ENCODE data around the gene ICE1.

The ICE1 gene

GRCh38 chr5:5460311-5460710, 37.8 kb downstream of the ICE1 start:
- DNase-seq (ENCODE audit: low spot score): no peak
- in situ Hi-C loops (cut with MboI; ENCODE audit: low pct_unique_long_range_greater_than_20kb, low sequenced_read_pairs, unreplicated experiment): no loop called here
- TF ChIP-seq CTCF (IDR thresholded peaks at IDR 0.05; ENCODE audit: extremely low read depth, insufficient read depth, missing control alignments): no peak

- in situ Hi-C loops (cut with MboI; ENCODE audit: low pct_unique_long_range_greater_than_20kb, low sequenced_read_pairs, unreplicated experiment): no loop called here
- DNase-seq (ENCODE audit: low spot score): no peak
- TF ChIP-seq CTCF (IDR thresholded peaks at IDR 0.05; ENCODE audit: extremely low read depth, insufficient read depth, missing control alignments): no peak
These were observed 38.5 kb downstream of the ICE1 start for GRCh38 chr5:5461012-5461411.

GRCh38 chr5:5464036-5464715, 41.7 kb downstream of the ICE1 start:
- TF ChIP-seq CTCF (IDR thresholded peaks at IDR 0.05; ENCODE audit: extremely low read depth, insufficient read depth, missing control alignments): no peak
- in situ Hi-C loops (cut with MboI; ENCODE audit: low pct_unique_long_range_greater_than_20kb, low sequenced_read_pairs, unreplicated experiment): no loop called here
- DNase-seq (ENCODE audit: low spot score): no peak

GRCh38 chr5:5466227-5466626, 43.8 kb downstream of the ICE1 start:
- in situ Hi-C loops (cut with MboI; ENCODE audit: low pct_unique_long_range_greater_than_20kb, low sequenced_read_pairs, unreplicated experiment): no loop called here
- no peak for DNase-seq (ENCODE audit: low spot score)
- TF ChIP-seq CTCF (IDR thresholded peaks at IDR 0.05; ENCODE audit: extremely low read depth, insufficient read depth, missing control alignments): no peak

GRCh38 chr5:5467737-5468136, 45.3 kb downstream of the ICE1 start:
- no peak for TF ChIP-seq CTCF (IDR thresholded peaks at IDR 0.05; ENCODE audit: extremely low read depth, insufficient read depth, missing control alignments)
- no peak for DNase-seq (ENCODE audit: low spot score)
- in situ Hi-C loops (cut with MboI; ENCODE audit: low pct_unique_long_range_greater_than_20kb, low sequenced_read_pairs, unreplicated experiment): no loop called here

- in situ Hi-C loops (cut with MboI; ENCODE audit: low pct_unique_long_range_greater_than_20kb, low sequenced_read_pairs, unreplicated experiment): no loop called here
- no peak for DNase-seq (ENCODE audit: low spot score)
- no peak for TF ChIP-seq CTCF (IDR thresholded peaks at IDR 0.05; ENCODE audit: extremely low read depth, insufficient read depth, missing control alignments)
These were observed 48.5 kb downstream of the ICE1 start for GRCh38 chr5:5470933-5471332.
